ENCODE measurements around the gene UGT3A2.

- TF ChIP-seq POLR2A (IDR thresholded peaks at IDR 0.05; ENCODE audit: low read depth, low read length) (no peak), CTCF (conservative IDR thresholded peaks at IDR 0.05; ENCODE audit: low read depth, low read length) (no peak), RAD21 (IDR thresholded peaks at IDR 0.05; ENCODE audit: low read length) (no peak), FOS (IDR thresholded peaks at IDR 0.05; ENCODE audit: low read depth, low read length) (no peak), SMC3 (IDR thresholded peaks at IDR 0.05; ENCODE audit: low read depth, low read length) (no peak)
These were observed 12.0 kb downstream of the UGT3A2 start for GRCh38 chr5:36054647-36055046.
